Esophagus muscularis mucosa (tissue), 4 donors: Measurements from ENCODE around the gene CLEC3B. TPM values are rescaled to one million over a fixed set of nuclear protein-coding genes. Genes with fewer than 3 reads are reported as not detected.
"Not testable (repeated sequence)": the region's sequence is repeated elsewhere in the genome, so short reads cannot be mapped to it uniquely, and the experiment has no call there.

Experiments used
- DNase-seq: peaks from one replicate; pipeline ENCODE4 v3.0.0-alpha.2; 2017; ENCODE audit errors: extremely low spot score
- H3K27ac ChIP-seq, 4 donors: fragments of 200-600 bp; sonication (generic); replicated peaks in 1 of 4; 1 replicate in 3 of 4; 2 replicates in 1 of 4; pipeline ENCODE4 v1.5.1; 2016 to 2019; ENCODE audit warnings: mild to moderate bottlenecking in 1 of 4
- H3K27me3 ChIP-seq, 4 donors: fragments of 200-600 bp; sonication (generic); one replicate each; pipeline versions ENCODE4 v1.5.1 to v1.6.0; 2016 to 2019
- H3K36me3 ChIP-seq, 4 donors: fragments of 200-600 bp; sonication (generic); one replicate each; pipeline ENCODE4 v1.5.1; 2016 to 2019
- H3K4me1 ChIP-seq, 4 donors: fragments of 200-600 bp; sonication (generic); one replicate each; pipeline ENCODE4 v1.5.1; 2016 to 2019
- H3K4me3 ChIP-seq, 4 donors: fragments of 200-600 bp; sonication (generic); 1 replicate in 2 of 4; 2 replicates in 2 of 4; pipeline ENCODE4 v1.5.1; 2016 to 2019; ENCODE audit warnings: mild to moderate bottlenecking in 4 of 4, moderate library complexity in 1 of 4
- H3K9me3 ChIP-seq, 4 donors: fragments of 200-600 bp; sonication (generic); 1 replicate in 3 of 4; 2 replicates in 1 of 4; pipeline ENCODE4 v1.5.1; 2016 to 2019
- CTCF ChIP-seq, 3 experiments: fragments of 200-600 bp in 2 of 3; fragments of 450-650 bp in 1 of 3; sonication (generic) in 2 of 3; IDR thresholded peaks; one replicate each; pipeline ENCODE4 v1.5.1; 2017 to 2019; ENCODE audit warnings: antibody characterized with exemption in 3 of 3, mild to moderate bottlenecking in 2 of 3, moderate library complexity in 1 of 3
- EP300 ChIP-seq: sonication (generic); formaldehyde crosslinking; IDR thresholded peaks from one replicate; pipeline ENCODE4 v1.6.1; 2017; ENCODE audit warnings: antibody characterized with exemption
- POLR2A ChIP-seq: fragments of 450-650 bp; IDR thresholded peaks from one replicate; pipeline ENCODE4 v1.6.1; 2017; ENCODE audit warnings: antibody characterized with exemption, moderate library complexity, mild to moderate bottlenecking, low read depth
- POLR2AphosphoS5 ChIP-seq, 2 donors: sonication (generic); formaldehyde crosslinking; IDR thresholded peaks; one replicate each; pipeline ENCODE4 v1.6.1; 2017; ENCODE audit warnings: antibody characterized with exemption in 2 of 2
- WGBS: methylation state at CpG from one replicate; pipeline ENCODE4 v1.1.5; 2018; 5-methylcytosine and 5-hydroxymethylcytosine counted together
- intact Hi-C: fragments of 100-400 bp; cut with DNase I; formaldehyde crosslinking; loops from one replicate; pipeline ENCODE4 v1.15.1; 2023
- total RNA-seq, 4 donors: library from RNA; depleted of rRNA; stranded (reverse); fragments of >200 nt; gene quantifications; one replicate each; pipeline versions ENCODE4 v1.1.0 to v1.2.1, GENCODE V29; 2016

The CLEC3B gene
- total RNA-seq, 4 donors from 2014 or later, result 47.1 to 144 (median 75.1) TPM

- H3K27me3 ChIP-seq, result no peaks in the 10 kb centered on the region
- intact Hi-C loops, result no loop called here
- TF ChIP-seq POLR2A (no peak), CTCF (IDR thresholded peaks at IDR 0.05) (no peak), EP300 (no peak)
- no peak overlapping the region for H3K27ac ChIP-seq
- H3K4me1 ChIP-seq, result no peaks in the 10 kb centered on the region
- no peaks in the 10 kb centered on the region for H3K9me3 ChIP-seq
- WGBS, result 73% methylated on average over 3 of the region's 3 CpGs
- H3K36me3 ChIP-seq, result no peaks in the 10 kb centered on the region
- no peak for DNase-seq
- H3K4me3 ChIP-seq, result no peak overlapping the region
Measured at GRCh38 chr3:45067941-45068340, 41.8 kb downstream of the CLEC3B start.

- no peak overlapping the region for H3K27ac ChIP-seq
- H3K27me3 ChIP-seq, result no peaks in the 10 kb centered on the region
- H3K9me3 ChIP-seq, result no peaks in the 10 kb centered on the region
- no peaks in the 10 kb centered on the region for H3K4me1 ChIP-seq
- no peak for DNase-seq
- no peaks in the 10 kb centered on the region for H3K36me3 ChIP-seq
- TF ChIP-seq POLR2AphosphoS5 (IDR thresholded peaks at IDR 0.05), result no peak
- no peak for TF ChIP-seq POLR2A
- TF ChIP-seq CTCF (IDR thresholded peaks at IDR 0.05), result no peak
- TF ChIP-seq EP300, result no peak
- no peak overlapping the region for H3K4me3 ChIP-seq
- intact Hi-C loops, result no loop called here
Measured at GRCh38 chr3:45071075-45071474, 45.0 kb downstream of the CLEC3B start.

- H3K36me3 ChIP-seq, result no peaks in the 10 kb centered on the region
- no peak overlapping the region for H3K27ac ChIP-seq
- intact Hi-C loops, result no loop called here
- H3K9me3 ChIP-seq, result no peaks in the 10 kb centered on the region
- H3K4me3 ChIP-seq, result no peak overlapping the region
- 81% methylated on average over 11 of the region's 11 CpGs for WGBS
- no peaks in the 10 kb centered on the region for H3K27me3 ChIP-seq
- DNase-seq, result no peak
- no peaks in the 10 kb centered on the region for H3K4me1 ChIP-seq
- TF ChIP-seq POLR2A (no peak), CTCF (IDR thresholded peaks at IDR 0.05) (no peak), EP300 (no peak), POLR2AphosphoS5 (IDR thresholded peaks at IDR 0.05) (no peak)
Measured at GRCh38 chr3:45075821-45076625, 49.9 kb downstream of the CLEC3B start.

GRCh38 chr3:45078256-45078655, 52.2 kb downstream of the CLEC3B start:
- H3K9me3 ChIP-seq, H3K27ac ChIP-seq, H3K4me1 ChIP-seq, DNase-seq, H3K4me3 ChIP-seq, H3K36me3 ChIP-seq, H3K27me3 ChIP-seq, intact Hi-C loops: not testable (repeated sequence)
- 0% methylated on average over 1 of the region's 1 CpG for WGBS

- H3K36me3 ChIP-seq, result no peaks in the 10 kb centered on the region
- WGBS, result 85% methylated on average over 8 of the region's 8 CpGs
Measured at GRCh38 chr3:45078910-45079522, 52.9 kb downstream of the CLEC3B start.

More at GRCh38 chr3:45078910-45079522, 52.9 kb downstream of the CLEC3B start:
- H3K4me1 ChIP-seq, result no peaks in the 10 kb centered on the region
- no peaks in the 10 kb centered on the region for H3K9me3 ChIP-seq
- no peak overlapping the region for H3K4me3 ChIP-seq
- no peak overlapping the region for H3K27ac ChIP-seq
- no peak for TF ChIP-seq CTCF (IDR thresholded peaks at IDR 0.05)
- no peak for TF ChIP-seq EP300
- TF ChIP-seq POLR2A, result no peak
- TF ChIP-seq POLR2AphosphoS5 (IDR thresholded peaks at IDR 0.05), result no peak
- intact Hi-C loops, result no loop called here
- no peak for DNase-seq
- no peaks in the 10 kb centered on the region for H3K27me3 ChIP-seq
